ENCODE data around the gene GPR37. TPM values are rescaled to one million over a fixed set of nuclear protein-coding genes. Genes with fewer than 3 reads are reported as not detected.

The GPR37 gene
- total RNA-seq, 4 donors from 2014 or later: 2.5 to 14.7 (median 11.2) TPM

GRCh38 chr7:124792696-124793095, 27.1 kb upstream of the GPR37 start:
- TF ChIP-seq POLR2AphosphoS5 (IDR thresholded peaks at IDR 0.05): no peak
- no peak for TF ChIP-seq CTCF (IDR thresholded peaks at IDR 0.05)
- TF ChIP-seq POLR2A (IDR thresholded peaks at IDR 0.05): no peak
- no peak for TF ChIP-seq EP300 (IDR thresholded peaks at IDR 0.05)
- WGBS, 2 donors (ENCODE audit: low coverage in 1 of 2): 87 to 90% methylated on average over 3 of the region's 3 CpGs
- no peak overlapping the region for H3K27ac ChIP-seq
- ATAC-seq: no peak
- H3K27me3 ChIP-seq: no peaks in the 10 kb centered on the region
- H3K36me3 ChIP-seq: no peaks in the 10 kb centered on the region
- no peaks in the 10 kb centered on the region for H3K4me1 ChIP-seq
- H3K9me3 ChIP-seq: no peaks in the 10 kb centered on the region
- no peak overlapping the region for H3K4me3 ChIP-seq

GRCh38 chr7:124792002-124792401, 26.4 kb upstream of the GPR37 start:
- no peaks in the 10 kb centered on the region for H3K27me3 ChIP-seq
- H3K4me1 ChIP-seq: no peaks in the 10 kb centered on the region
- ATAC-seq: no peak
- no peaks in the 10 kb centered on the region for H3K36me3 ChIP-seq
- H3K9me3 ChIP-seq: no peaks in the 10 kb centered on the region
- no peak overlapping the region for H3K4me3 ChIP-seq
- H3K27ac ChIP-seq: no peak overlapping the region
- no peak for TF ChIP-seq CTCF (IDR thresholded peaks at IDR 0.05)
- TF ChIP-seq POLR2AphosphoS5 (IDR thresholded peaks at IDR 0.05): no peak
- TF ChIP-seq POLR2A (IDR thresholded peaks at IDR 0.05): no peak
- TF ChIP-seq EP300 (IDR thresholded peaks at IDR 0.05): no peak

GRCh38 chr7:124791426-124791825, 25.8 kb upstream of the GPR37 start:
- Histone ChIP-seq H3K36me3 (no peaks in the 10 kb centered on the region), H3K4me1 (no peaks in the 10 kb centered on the region), H3K27ac (no peak overlapping the region), H3K4me3 (no peak overlapping the region), H3K9me3 (no peaks in the 10 kb centered on the region), H3K27me3 (no peaks in the 10 kb centered on the region)
- no peak for TF ChIP-seq EP300 (IDR thresholded peaks at IDR 0.05)
- TF ChIP-seq CTCF (IDR thresholded peaks at IDR 0.05): no peak
- TF ChIP-seq POLR2A (IDR thresholded peaks at IDR 0.05): no peak
- TF ChIP-seq POLR2AphosphoS5 (IDR thresholded peaks at IDR 0.05): no peak
- ATAC-seq: no peak
- 72 to 85% methylated on average over 2 to 4 of the region's 4 CpGs for WGBS, 2 donors (ENCODE audit: low coverage in 1 of 2)

- no peaks in the 10 kb centered on the region for H3K9me3 ChIP-seq
- H3K36me3 ChIP-seq: no peaks in the 10 kb centered on the region
- ATAC-seq: no peak
- H3K4me3 ChIP-seq: no peak overlapping the region
- H3K4me1 ChIP-seq: no peaks in the 10 kb centered on the region
- no peaks in the 10 kb centered on the region for H3K27me3 ChIP-seq
- no peak for TF ChIP-seq EP300 (IDR thresholded peaks at IDR 0.05)
- TF ChIP-seq CTCF (IDR thresholded peaks at IDR 0.05): no peak
- no peak for TF ChIP-seq POLR2AphosphoS5 (IDR thresholded peaks at IDR 0.05)
- no peak for TF ChIP-seq POLR2A (IDR thresholded peaks at IDR 0.05)
- no peak overlapping the region for H3K27ac ChIP-seq
- 24 to 78% methylated on average over 3 to 6 of the region's 6 CpGs for WGBS, 2 donors (ENCODE audit: low coverage in 1 of 2)
Measured at GRCh38 chr7:124790645-124791044, 25.1 kb upstream of the GPR37 start.

- H3K4me1 ChIP-seq: no peaks in the 10 kb centered on the region
- TF ChIP-seq POLR2AphosphoS5 (IDR thresholded peaks at IDR 0.05) (no peak), EP300 (IDR thresholded peaks at IDR 0.05) (no peak), POLR2A (IDR thresholded peaks at IDR 0.05) (no peak), CTCF (IDR thresholded peaks at IDR 0.05) (no peak)
- WGBS, 2 donors (ENCODE audit: low coverage in 1 of 2): 66 to 100% methylated on average over 1 to 6 of the region's 6 CpGs
- H3K9me3 ChIP-seq: no peaks in the 10 kb centered on the region
- no peak overlapping the region for H3K4me3 ChIP-seq
- no peaks in the 10 kb centered on the region for H3K36me3 ChIP-seq
- ATAC-seq: no peak
- H3K27me3 ChIP-seq: no peaks in the 10 kb centered on the region
- H3K27ac ChIP-seq: no peak overlapping the region
Measured at GRCh38 chr7:124785994-124786393, 20.4 kb upstream of the GPR37 start.

All from gastroesophageal sphincter (tissue), 4 donors.